ENCODE results near the gene KIAA2012. TPM values are rescaled to one million over a fixed set of nuclear protein-coding genes. Genes with fewer than 3 reads are reported as not detected.
"Not testable (repeated sequence)": the region's sequence is repeated elsewhere in the genome, so short reads cannot be mapped to it uniquely, and the experiment has no call there.

Gene KIAA2012
- total RNA-seq, 1 donor from 2014 or later = 0.10 TPM

DNA sequence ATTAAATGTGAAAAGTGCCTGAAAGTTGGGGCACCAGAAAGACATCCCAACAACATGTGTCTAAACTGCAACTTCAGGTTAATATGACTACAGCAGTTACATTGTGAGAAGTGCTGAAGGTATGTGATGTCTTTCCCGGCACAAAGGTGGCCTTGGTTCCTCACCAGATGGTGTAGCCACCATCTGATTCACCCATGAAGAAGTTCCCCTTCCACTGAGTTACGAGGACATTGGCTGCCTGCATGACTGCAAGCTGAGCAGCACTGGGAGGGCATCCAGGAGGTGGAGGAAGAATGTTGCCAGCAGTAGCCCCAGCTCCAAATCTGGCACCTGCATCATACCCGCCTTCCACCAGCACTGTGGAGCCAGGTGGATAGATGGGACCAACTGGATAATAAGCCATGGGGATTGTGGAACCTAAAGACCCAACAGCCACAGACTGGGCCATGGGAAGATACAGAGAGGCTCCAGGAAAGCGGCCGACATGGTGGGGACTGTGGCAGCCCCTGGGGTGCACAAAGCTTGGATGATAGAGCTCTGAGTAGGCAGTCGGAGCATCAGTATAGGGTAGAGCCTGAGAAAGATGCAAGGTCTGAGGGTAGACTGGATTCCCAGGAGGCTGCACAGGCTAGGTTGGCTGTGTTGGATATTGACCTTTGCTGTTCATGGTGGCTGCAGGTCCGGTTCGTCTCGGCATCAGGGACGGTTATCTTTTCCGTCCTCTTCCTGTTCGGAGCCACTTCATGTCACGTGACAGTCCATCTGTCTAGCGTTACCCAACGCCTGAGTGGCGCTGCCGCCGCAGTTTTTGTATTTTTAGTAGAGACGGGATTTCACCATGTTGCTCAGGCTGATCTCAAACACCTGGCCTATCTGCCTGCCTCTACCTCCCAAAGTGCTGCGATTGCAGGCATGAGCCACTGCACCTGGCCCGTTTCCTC, 128.4 kb downstream of the KIAA2012 start:
- no peak for DNase-seq

DNA sequence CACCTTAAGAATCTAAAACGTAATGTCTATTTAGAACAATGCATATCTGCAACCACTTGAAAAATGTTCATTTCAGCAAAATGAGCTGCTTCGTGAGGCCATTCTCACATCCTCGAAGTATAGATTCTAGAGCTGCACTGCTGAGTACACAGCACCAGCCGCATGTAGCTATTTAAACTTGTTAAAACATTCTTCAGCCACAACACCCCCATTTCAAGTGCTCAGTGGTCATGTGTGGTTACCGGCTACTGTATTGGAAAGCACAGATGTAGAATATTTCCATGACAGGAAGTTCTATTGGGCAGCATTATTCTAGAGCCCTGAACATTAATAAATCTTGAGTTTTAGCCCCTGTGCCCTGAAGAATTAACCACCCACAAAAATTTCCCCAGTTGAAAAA, 130.3 kb downstream of the KIAA2012 start:
- DNase-seq = no peak

DNA sequence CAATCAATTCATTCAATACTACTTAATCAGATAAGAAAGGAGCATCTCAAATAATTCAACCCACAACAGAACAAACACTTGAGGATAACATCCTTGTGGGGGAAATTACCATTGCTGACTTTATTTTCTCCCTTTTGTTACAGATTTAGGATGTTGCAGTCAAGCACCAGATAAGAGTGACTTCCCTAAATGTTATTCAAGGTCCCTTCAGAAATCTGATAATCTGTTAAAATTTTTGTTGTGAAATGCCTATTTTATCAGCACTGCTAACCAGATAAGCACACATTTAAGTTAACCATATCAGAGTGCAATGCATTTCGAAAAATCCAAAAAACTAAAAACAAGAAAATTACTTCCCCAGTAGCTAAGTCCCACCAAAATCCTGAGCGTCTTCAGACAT, 131.8 kb downstream of the KIAA2012 start:
- DNase-seq = no peak

DNA sequence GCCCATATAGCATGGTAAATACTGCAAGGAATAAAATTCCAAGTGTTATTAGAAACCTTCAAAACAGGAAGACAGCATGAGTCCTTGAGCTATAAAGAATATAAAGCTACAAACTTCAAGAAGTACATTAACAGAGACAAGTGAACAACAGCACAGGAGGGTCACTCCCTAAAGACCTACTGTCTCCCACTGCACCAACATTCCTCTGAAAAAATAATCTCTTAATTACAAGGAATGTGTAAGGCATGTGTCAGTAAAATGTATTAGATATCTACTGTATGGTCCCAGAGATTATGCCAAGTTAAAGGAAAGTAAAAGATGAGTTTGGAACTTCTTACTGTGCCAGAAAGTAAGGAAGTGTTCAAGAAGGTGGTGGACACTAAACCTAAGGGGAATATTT, 135.5 kb downstream of the KIAA2012 start:
- no peak for DNase-seq

DNA sequence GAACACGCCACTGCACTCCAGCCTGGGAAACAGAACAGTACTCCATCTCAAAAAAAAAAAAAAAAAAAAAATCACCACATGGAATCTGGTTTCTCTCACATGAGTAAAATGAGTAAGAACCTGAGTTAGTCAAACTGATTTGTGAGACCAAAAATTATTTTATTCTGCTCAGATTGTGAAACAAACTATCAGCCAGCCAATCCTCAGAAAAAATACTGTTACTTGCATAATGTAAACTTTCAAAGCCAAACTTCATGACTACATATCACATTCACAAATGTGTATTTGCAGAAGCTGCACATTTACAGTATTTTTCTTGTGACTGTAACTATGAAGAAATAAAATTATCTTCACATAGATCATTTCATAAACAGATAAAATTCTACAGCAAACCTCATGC, 142.1 kb downstream of the KIAA2012 start:
- no peak for DNase-seq

DNA sequence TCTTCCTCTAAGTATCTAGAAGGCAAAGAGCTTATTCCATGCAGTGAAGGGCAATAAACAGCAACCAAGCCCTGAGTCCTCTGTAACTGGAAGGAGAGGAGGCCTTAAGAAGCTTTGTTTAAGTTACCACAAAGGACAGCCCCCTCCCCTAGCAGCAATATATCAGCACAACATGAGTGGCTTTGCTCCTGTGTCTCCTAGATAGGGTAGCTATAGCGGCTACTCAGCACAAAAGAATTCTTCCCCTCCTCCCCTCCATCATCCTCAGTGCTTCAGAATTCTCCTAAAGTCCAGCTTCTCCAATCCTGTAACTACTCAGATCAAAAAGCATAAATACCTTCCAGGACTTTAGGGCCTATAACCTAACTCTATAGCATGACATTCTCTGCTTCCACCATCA, 148.8 kb downstream of the KIAA2012 start:
- DNase-seq = no peak

DNA sequence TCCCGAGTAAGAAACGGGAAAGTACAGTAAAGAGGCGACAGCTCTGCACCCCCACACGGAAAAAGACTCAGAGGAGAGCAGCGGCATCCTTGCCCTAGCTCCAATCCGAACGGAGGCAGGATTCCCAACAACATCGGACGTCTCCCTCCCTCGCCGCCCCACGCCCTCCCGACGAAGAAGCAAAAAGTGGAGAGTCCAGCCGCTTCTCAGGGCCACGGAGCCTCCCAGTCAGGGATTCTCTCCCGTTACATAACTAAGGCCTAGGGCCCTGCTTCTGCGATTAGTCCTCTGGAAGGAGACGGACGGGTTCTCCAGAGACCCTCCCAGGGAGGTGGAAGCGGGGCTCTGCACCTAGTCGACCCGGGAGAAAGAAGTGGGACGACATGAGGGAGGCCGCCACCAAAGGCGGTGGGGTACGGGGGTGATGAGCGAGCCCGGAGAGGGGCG, 164.8 kb downstream of the KIAA2012 start:
- peak; percentile 9 for DNase-seq

DNA sequence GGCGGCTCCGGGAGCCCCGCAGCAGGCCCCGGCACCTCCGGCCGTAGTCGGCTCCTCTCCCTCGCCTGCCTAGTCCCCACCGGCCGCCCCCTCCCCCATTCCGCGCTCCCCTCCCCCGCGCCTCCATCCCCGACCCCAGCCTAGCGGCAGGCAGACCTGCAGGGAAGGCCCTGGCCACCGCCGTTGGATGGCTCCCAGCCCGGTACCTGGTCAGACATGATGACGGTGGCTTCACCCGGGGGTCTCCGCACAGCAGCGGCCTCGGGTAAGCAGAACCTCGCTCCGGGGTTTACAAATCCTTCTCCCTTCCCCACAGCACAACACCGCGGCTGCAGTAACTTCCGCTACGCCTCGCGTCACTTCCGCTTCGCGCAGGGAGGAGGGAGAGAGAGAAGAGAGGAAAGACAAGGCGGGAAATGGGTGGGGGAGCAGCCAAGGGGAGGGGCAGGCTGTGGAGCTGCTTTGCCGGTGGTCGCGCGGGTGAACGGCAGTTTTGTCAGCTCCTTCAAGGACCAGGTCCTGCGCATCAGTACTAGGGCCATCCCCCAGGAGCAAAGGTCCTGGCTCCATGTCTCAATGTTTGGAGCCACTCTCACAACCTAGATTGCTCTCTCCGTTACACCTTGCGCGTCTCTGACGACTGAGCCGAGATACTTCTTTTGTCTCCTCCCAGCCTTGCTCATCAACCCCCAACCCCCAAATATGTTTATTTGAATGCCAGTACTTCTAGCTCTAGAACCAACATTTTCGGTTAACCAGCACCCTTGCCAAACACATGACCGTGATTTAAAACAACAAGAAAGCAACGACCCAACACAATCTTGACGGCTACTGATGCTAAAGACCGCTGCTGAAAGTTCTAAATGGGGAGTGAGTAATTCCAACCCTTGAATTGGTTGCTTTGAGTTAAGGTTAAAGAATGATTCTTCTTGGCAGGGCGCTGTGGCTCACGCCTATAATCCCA, 165.5 kb downstream of the KIAA2012 start, which contains the start of gene SUMO1:
Gene SUMO1 (minus strand): TSS at position 364 of the 964 bp plus-strand sequence. CDS start 146 bp downstream, at position 218.
- DNase-seq = peak; percentile 94

DNA sequence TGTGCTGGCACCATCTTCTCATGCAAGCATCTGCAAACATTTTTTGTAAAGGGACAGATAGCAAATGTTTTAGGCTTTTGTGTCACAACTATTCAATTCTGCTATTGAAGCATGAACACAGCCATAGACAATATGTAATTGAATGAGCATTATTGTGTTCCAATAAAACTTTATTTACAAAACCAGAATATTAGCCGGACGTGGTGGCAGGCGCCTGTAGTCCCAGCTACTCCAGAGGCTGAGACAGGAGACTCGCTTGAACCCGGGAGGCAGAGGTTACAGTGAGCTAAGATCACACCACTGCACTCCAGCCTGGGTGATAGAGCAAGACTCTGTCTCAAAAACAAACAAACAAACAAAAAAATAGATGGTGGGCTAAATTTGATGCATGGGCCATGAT, 174.7 kb downstream of the KIAA2012 start:
- not testable (repeated sequence) for DNase-seq

DNA sequence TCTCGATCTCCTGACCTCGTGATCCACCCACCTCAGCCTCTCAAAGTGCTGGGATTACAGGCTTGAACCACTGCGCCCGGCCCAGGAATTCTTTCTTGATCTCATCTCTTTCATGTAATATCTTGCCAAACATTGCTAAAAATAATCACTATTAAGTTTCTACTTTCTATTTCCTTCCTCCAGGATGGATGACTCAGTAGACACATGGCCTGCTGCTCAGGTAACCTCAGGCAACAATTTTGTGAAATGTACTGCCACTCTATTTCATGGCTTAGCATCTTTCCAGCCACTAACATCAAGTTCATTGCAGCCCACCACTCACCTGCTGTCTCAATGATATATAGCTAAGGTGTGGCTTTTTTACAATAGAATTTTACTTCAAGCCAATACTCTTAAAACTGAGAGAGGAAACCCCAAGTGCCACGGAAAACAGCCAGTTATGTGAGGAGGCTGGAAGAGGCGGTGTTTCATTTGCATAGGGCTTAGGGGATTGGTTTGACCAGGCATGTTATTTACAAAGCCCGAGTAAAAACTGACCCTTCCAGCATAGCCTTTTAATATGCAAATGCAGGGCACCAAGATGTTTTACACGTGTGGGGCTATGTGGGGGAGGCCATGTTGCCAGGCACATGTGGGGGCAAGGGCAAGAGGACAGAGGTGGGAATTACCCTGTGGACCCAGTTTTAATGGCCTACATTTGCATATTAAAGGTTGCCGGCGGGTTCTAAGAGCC, 176.6 kb downstream of the KIAA2012 start:
- no peak for DNase-seq

DNA sequence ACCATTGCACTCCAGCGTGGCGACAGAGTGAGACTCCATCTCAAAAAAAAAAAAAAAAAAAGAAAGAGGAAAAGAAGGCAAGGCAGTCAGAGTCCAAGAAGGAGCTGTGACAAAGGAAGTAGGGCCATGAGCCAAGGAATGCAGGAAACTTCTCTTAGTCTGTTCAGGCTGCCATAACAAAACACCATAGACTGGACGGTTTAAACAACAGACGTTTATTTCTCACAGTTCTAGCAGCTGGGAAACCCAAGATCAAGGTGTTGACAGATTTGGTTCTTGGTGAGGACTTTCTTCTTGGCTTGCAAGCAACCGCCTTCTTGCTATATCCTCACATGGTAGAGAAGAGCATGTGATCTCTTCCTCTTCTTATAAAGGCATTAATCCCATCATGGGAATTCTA, 178.4 kb downstream of the KIAA2012 start:
- no peak for DNase-seq

Small RNAs within 50 kb of the gene (small RNA-seq; reads per million reads assigned to genes)
- gene AC079354.2 (ENCODE audit: low replicate concordance) = not detected

Other genes with a start within 250 kb of the KIAA2012 start
- gene FZD7, start 39.4 kb upstream of the KIAA2012 start, total RNA-seq = 50.2 TPM
- 80.5 TPM for gene SUMO1, start 165.3 kb downstream of the KIAA2012 start, total RNA-seq
- gene NOP58, start 192.5 kb downstream of the KIAA2012 start, total RNA-seq = 76.4 TPM